Panc1 (cell line): Measurements from ENCODE around the gene SH3D21. TPM values are rescaled to one million over a fixed set of nuclear protein-coding genes. Genes with fewer than 3 reads are reported as not detected.

Source experiments
- ATAC-seq: fragments of 200-7000 bp; cut with Tn5 transposase; 2 replicates; pipeline ENCODE4 v1.9.1; 2020; ENCODE audit warnings: mild to moderate bottlenecking, moderate library complexity
- BruUV-seq: library from RNA; stranded (reverse); fragments of 400-500 nt; replicated peaks from 2 replicates; lab custom pipeline; 2021; lab: Mats Ljungman, UMichigan
- CTCF ChIA-PET: fragments of 300-600 bp; sonication (Branson Sonifier 250); formaldehyde crosslinking; loops from one replicate; lab custom pipeline; 2022; ENCODE audit warnings: antibody characterized with exemption; lab: Charles Lee
- POLR2A ChIA-PET: fragments of 300-600 bp; sonication (Branson Sonifier 250); formaldehyde crosslinking; loops from one replicate; lab custom pipeline; 2022; ENCODE audit warnings: antibody characterized with exemption; lab: Charles Lee
- DNase-seq: peaks from one replicate; pipeline ENCODE4 v3.0.0-alpha.2; 2010; ENCODE audit warnings: low read depth, low spot score
- H3K27ac ChIP-seq: 2 replicates; pipeline ENCODE4 v1.5.1; 2011; ENCODE audit warnings: mild to moderate bottlenecking, low read length, inconsistent platforms
- H3K27me3 ChIP-seq: fragments of 200-500 bp; sonication (Bioruptor generic); 2 replicates; pipeline ENCODE4 v1.6.0; 2014; ENCODE audit warnings: low read length, inconsistent platforms; ENCODE audit not compliant: control insufficient read depth, insufficient read depth
- H3K36me3 ChIP-seq: fragments of 200-500 bp; sonication (Bioruptor generic); 2 replicates; pipeline ENCODE4 v1.5.1; 2014; ENCODE audit warnings: inconsistent platforms, mild to moderate bottlenecking, low read length, moderate library complexity; ENCODE audit not compliant: control insufficient read depth, insufficient read depth
- H3K4me1 ChIP-seq: 2 replicates; pipeline ENCODE4 v1.5.1; 2011; ENCODE audit warnings: inconsistent platforms, mild to moderate bottlenecking, low read length, moderate library complexity; ENCODE audit not compliant: control insufficient read depth, insufficient read depth
- H3K4me3 ChIP-seq, 2 experiments: 2 replicates each; pipeline ENCODE4 v1.5.1; 2011 to 2012; ENCODE audit warnings: low read depth in 2 of 2, low read length in 2 of 2, mild to moderate bottlenecking in 2 of 2, inconsistent platforms in 1 of 2, moderate library complexity in 1 of 2
- H3K9me3 ChIP-seq: fragments of 200-500 bp; sonication (Bioruptor generic); 2 replicates; pipeline ENCODE4 v1.5.1; 2014; ENCODE audit warnings: low read depth, mild to moderate bottlenecking, inconsistent platforms, low read length, moderate library complexity; ENCODE audit not compliant: control insufficient read depth, insufficient read depth
- CTCF ChIP-seq: fragments of 450-650 bp; IDR thresholded peaks from 2 replicates; pipeline ENCODE4 v1.5.1; 2017; ENCODE audit warnings: mild to moderate bottlenecking
- POLR2AphosphoS5 ChIP-seq: IDR thresholded peaks from 2 replicates; pipeline ENCODE4 v1.6.1; 2012; ENCODE audit warnings: mild to moderate bottlenecking, low read depth, low read length, moderate library complexity
- REST ChIP-seq, 2 experiments: IDR thresholded peaks; 2 replicates each; pipeline ENCODE4 v1.6.1; 2011 to 2012; ENCODE audit warnings: low read depth in 2 of 2, control low read depth in 1 of 2, low read length in 1 of 2, mild to moderate bottlenecking in 1 of 2, moderate library complexity in 1 of 2; ENCODE audit not compliant: insufficient read depth in 1 of 2
- SIN3A ChIP-seq: IDR thresholded peaks from 2 replicates; pipeline ENCODE4 v1.6.1; 2012; ENCODE audit warnings: low read depth, mild to moderate bottlenecking, low read length, moderate library complexity, borderline replicate concordance; ENCODE audit not compliant: insufficient read depth
- TCF7L2 ChIP-seq: IDR thresholded peaks from 2 replicates; pipeline ENCODE4 v1.6.1; 2011; ENCODE audit warnings: mild to moderate bottlenecking, low read depth, low read length, inconsistent platforms
- in situ Hi-C: cut with HindIII; loops from 2 replicates; pipeline ENCODE4 v1.10.0; 2016; ENCODE audit warnings: low sequenced_read_pairs, low pct_unique_long_range_greater_than_20kb
- intact Hi-C: fragments of 100-400 bp; cut with micrococcal nuclease; formaldehyde crosslinking; loops from one replicate; pipeline ENCODE4 v1.10.0; 2022; ENCODE audit not compliant: unreplicated experiment
- total RNA-seq: library from RNA; stranded (reverse); gene quantifications from one replicate; pipeline ENCODE4 v1.2.1, GENCODE V29; 2021; ENCODE audit not compliant: unreplicated experiment

Gene SH3D21
- total RNA-seq, 1 experiment from 2014 or later = 18.9 TPM

GRCh38 chr1:36327421-36328087 lies 21.4 kb downstream of the SH3D21 start:
- intact Hi-C loops (no loop called here), in situ Hi-C loops (no loop called here)
- Histone ChIP-seq H3K36me3 (no peaks in the 10 kb centered on the region), H3K27ac (no peak overlapping the region), H3K4me3 (no peak overlapping the region), H3K9me3 (no peaks in the 10 kb centered on the region), H3K4me1 (peaks cover 10% of the 10 kb centered on the region), H3K27me3 (no peaks in the 10 kb centered on the region)
- DNase-seq (no peak), ATAC-seq (no peak)
- POLR2A ChIA-PET = interaction anchor here (1.0 kb wide), 1 partner anchor 9 kb away, joined by 3 read pairs; no protein-coding TSS in a partner anchor
- CTCF ChIA-PET = no interaction called here
- TF ChIP-seq CTCF (no peak), SIN3A (no peak), REST (IDR thresholded peaks at IDR 0.05; ENCODE audit: insufficient read depth in 1 of 2, low read depth in 2 of 2, low read length in 1 of 2) (no peak), POLR2AphosphoS5 (no peak), TCF7L2 (no peak)
- BruUV-seq = no TSS peak

- ATAC-seq (no peak), DNase-seq (no peak)
- peaks cover 10% of the 10 kb centered on the region for H3K4me1 ChIP-seq
- H3K27me3 ChIP-seq = no peaks in the 10 kb centered on the region
- TF ChIP-seq REST (IDR thresholded peaks at IDR 0.05; ENCODE audit: insufficient read depth in 1 of 2, low read depth in 2 of 2, low read length in 1 of 2) (no peak), POLR2AphosphoS5 (no peak), CTCF (no peak), SIN3A (no peak), TCF7L2 (no peak)
- no peaks in the 10 kb centered on the region for H3K9me3 ChIP-seq
- CTCF ChIA-PET = no interaction called here
- intact Hi-C loops = no loop called here
- in situ Hi-C loops = no loop called here
- BruUV-seq = no TSS peak
- no peaks in the 10 kb centered on the region for H3K36me3 ChIP-seq
- no peak overlapping the region for H3K4me3 ChIP-seq
- H3K27ac ChIP-seq = no peak overlapping the region
- POLR2A ChIA-PET = no interaction called here
Measured at GRCh38 chr1:36328088-36328480, 21.9 kb downstream of the SH3D21 start.
